ENCODE data around the gene CORO2A. TPM values are rescaled to one million over a fixed set of nuclear protein-coding genes. Genes with fewer than 3 reads are reported as not detected.

CORO2A gene
- total and polyA plus RNA-seq, 10 of the 15 experiments (the other 5 are each of a cell fraction or from before 2014, with no cell fraction given), result 1.0 to 5.3 (median 3.5) TPM

DNA sequence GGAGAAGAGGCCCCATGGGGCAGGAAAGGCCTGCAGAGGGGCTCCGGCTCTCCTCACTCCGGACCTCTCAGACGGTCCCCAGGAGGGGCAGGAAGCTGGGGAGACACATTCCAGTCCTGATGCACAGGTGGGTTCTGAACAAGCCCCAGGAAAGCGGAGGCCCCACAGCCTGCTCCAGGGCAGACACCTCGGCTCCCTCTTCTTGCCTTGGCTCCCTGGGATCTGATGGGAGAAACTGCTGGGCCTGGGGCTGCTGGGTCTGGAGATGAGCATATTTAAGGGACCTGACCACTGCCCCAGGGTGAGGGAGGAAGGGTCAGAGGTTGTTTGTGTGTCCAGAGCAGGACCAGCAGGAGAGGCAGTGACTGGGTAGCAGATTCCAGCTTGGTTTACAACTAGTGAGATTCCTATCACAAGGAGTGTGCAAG is 1.2 kb downstream of the CORO2A start:
- ChIA-PET CTCF (no interaction called here), POLR2A (no interaction called here), SMC1A (ENCODE audit: uncharacterized antibody, unreplicated experiment) (interaction anchor here (1.0 to 1.2 kb wide), 2 partner anchors 16 to 87 kb away, joined by 3 read pairs; no protein-coding TSS in a partner anchor), RAD21 (ENCODE audit: unreplicated experiment) (interaction anchor here (1.1 kb wide), 1 partner anchor 12 kb away, joined by 3 read pairs; no protein-coding TSS in a partner anchor)
- FAIRE-seq (no peak), ATAC-seq (no peak), DNase-seq (ENCODE audit: low read depth, low spot score) (no peak)
- Histone ChIP-seq H3K4me1 (ENCODE audit: control insufficient read depth, insufficient read depth, low read length) (peaks cover 6% of the 10 kb centered on the region), H3K27me3 (replicated peaks in 1 of 2; ENCODE audit: control insufficient read depth in 2 of 2, insufficient read depth in 2 of 2, low read length in 1 of 2) (peaks cover 0 to 3% of the 10 kb centered on the region in 2 experiments; a peak in 3 of 4 replicates), H3K79me2 (ENCODE audit: control insufficient read depth, insufficient read depth, low read length) (no peaks in the 10 kb centered on the region), H3K4me3 (no peak overlapping the region), H2AFZ (ENCODE audit: control insufficient read depth, low read depth, low read length) (no peak overlapping the region), H4K20me1 (ENCODE audit: control insufficient read depth, insufficient read depth) (no peaks in the 10 kb centered on the region), H3K4me2 (ENCODE audit: control insufficient read depth, insufficient read depth) (no peak overlapping the region), H3K9ac (ENCODE audit: control insufficient read depth, insufficient read depth, low read length) (no peak overlapping the region), H3K36me3 (ENCODE audit: control insufficient read depth in 2 of 2, insufficient read depth in 2 of 2, low read length in 1 of 2) (no peaks in the 10 kb centered on the region), H3K27ac (ENCODE audit: control insufficient read depth, insufficient read depth) (no peak overlapping the region), H3K9me3 (replicated peaks; ENCODE audit: control insufficient read depth, insufficient read depth, low read length) (no peaks in the 10 kb centered on the region)
- intact Hi-C loops (cut with micrococcal nuclease; ENCODE audit: unreplicated experiment), result loop anchor here (5.0 kb wide), 1 partner anchor 74 kb away; the partner anchor contains the start of gene TRIM14
- TF ChIP-seq NR2C2 (IDR thresholded peaks at IDR 0.05; ENCODE audit: borderline replicate concordance, control insufficient read depth, insufficient read length, low read depth), result no peak
- no peak for TF ChIP-seq SKIL (IDR thresholded peaks at IDR 0.05; ENCODE audit: low read depth, poor library complexity, severe bottlenecking)
- TF ChIP-seq ZNF217 (IDR thresholded peaks at IDR 0.05), result no peak
- TF ChIP-seq CEBPZ (IDR thresholded peaks at IDR 0.05; ENCODE audit: low read depth, low read length), result no peak
- no peak for TF ChIP-seq STAT1 (conservative IDR thresholded peaks at IDR 0.05)
- TF ChIP-seq, protein P1, sequence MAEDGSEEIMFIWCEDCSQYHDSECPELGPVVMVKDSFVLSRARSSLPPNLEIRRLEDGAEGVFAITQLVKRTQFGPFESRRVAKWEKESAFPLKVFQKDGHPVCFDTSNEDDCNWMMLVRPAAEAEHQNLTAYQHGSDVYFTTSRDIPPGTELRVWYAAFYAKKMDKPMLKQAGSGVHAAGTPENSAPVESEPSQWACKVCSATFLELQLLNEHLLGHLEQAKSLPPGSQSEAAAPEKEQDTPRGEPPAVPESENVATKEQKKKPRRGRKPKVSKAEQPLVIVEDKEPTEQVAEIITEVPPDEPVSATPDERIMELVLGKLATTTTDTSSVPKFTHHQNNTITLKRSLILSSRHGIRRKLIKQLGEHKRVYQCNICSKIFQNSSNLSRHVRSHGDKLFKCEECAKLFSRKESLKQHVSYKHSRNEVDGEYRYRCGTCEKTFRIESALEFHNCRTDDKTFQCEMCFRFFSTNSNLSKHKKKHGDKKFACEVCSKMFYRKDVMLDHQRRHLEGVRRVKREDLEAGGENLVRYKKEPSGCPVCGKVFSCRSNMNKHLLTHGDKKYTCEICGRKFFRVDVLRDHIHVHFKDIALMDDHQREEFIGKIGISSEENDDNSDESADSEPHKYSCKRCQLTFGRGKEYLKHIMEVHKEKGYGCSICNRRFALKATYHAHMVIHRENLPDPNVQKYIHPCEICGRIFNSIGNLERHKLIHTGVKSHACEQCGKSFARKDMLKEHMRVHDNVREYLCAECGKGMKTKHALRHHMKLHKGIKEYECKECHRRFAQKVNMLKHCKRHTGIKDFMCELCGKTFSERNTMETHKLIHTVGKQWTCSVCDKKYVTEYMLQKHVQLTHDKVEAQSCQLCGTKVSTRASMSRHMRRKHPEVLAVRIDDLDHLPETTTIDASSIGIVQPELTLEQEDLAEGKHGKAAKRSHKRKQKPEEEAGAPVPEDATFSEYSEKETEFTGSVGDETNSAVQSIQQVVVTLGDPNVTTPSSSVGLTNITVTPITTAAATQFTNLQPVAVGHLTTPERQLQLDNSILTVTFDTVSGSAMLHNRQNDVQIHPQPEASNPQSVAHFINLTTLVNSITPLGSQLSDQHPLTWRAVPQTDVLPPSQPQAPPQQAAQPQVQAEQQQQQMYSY (CRISPR knock-in tag; IDR thresholded peaks at IDR 0.05), result no peak
- no peak for TF ChIP-seq YBX1 (IDR thresholded peaks at IDR 0.05)
- in situ Hi-C loops (cut with MboI), result no loop called here
- WGBS (ENCODE audit: insufficient coverage, insufficient replicate concordance, low lambda C conversion rate, missing lambda C conversion rate), result 66% methylated on average over 5 of the region's 5 CpGs
- BruUV-seq (replicated peaks), result no TSS peak
